HEK293 (cell line): ENCODE results near the gene ZNF222.

Experiments
- ELK4 ChIP-seq: IDR thresholded peaks from 2 replicates; pipeline ENCODE4 v1.6.1; 2011; ENCODE audit warnings: mild to moderate bottlenecking, low read depth, low read length, borderline replicate concordance
- KLF10 ChIP-seq: fragments of 450-650 bp; IDR thresholded peaks from 2 replicates; pipeline ENCODE4 v1.5.1; 2018; ENCODE audit warnings: missing biosample characterization, mild to moderate bottlenecking, missing genetic modification characterization
- PRDM4 ChIP-seq: fragments of 450-650 bp; formaldehyde crosslinking; IDR thresholded peaks from 2 replicates; pipeline ENCODE4 v1.5.1; 2017; ENCODE audit warnings: missing biosample characterization, missing genetic modification characterization
- PRDM6 ChIP-seq: fragments of 450-650 bp; formaldehyde crosslinking; IDR thresholded peaks from 2 replicates; pipeline ENCODE4 v1.5.1; 2017; ENCODE audit warnings: missing biosample characterization, missing genetic modification characterization
- SP2 ChIP-seq: fragments of 450-650 bp; formaldehyde crosslinking; IDR thresholded peaks from 2 replicates; pipeline ENCODE4 v1.5.1; 2016; ENCODE audit warnings: missing biosample characterization, missing genetic modification characterization
- TSHZ1 ChIP-seq: fragments of 450-650 bp; formaldehyde crosslinking; IDR thresholded peaks from 2 replicates; pipeline ENCODE4 v1.5.1; 2016; ENCODE audit warnings: missing biosample characterization, missing genetic modification characterization, borderline replicate concordance
- ZBTB48 ChIP-seq: fragments of 450-650 bp; formaldehyde crosslinking; IDR thresholded peaks from 2 replicates; pipeline ENCODE4 v1.5.1; 2016; ENCODE audit warnings: missing biosample characterization, missing genetic modification characterization
- ZNF133 ChIP-seq: fragments of 450-650 bp; formaldehyde crosslinking; IDR thresholded peaks from 2 replicates; pipeline ENCODE4 v1.5.1; 2016; ENCODE audit warnings: missing biosample characterization, missing genetic modification characterization
- ZNF19 ChIP-seq: fragments of 450-650 bp; formaldehyde crosslinking; IDR thresholded peaks from 2 replicates; pipeline ENCODE4; 2016; ENCODE audit warnings: missing biosample characterization, missing genetic modification characterization, low read depth
- ZNF223 ChIP-seq: fragments of 450-650 bp; formaldehyde crosslinking; IDR thresholded peaks from 2 replicates; pipeline ENCODE4 v1.5.1; 2016; ENCODE audit warnings: missing biosample characterization, missing genetic modification characterization
- ZNF37A ChIP-seq: fragments of 450-650 bp; IDR thresholded peaks from 2 replicates; pipeline ENCODE4 v1.5.1; 2018; ENCODE audit warnings: missing biosample characterization, missing genetic modification characterization
- ZNF398 ChIP-seq: fragments of 450-650 bp; formaldehyde crosslinking; IDR thresholded peaks from 2 replicates; pipeline ENCODE4 v1.5.1; 2017; ENCODE audit warnings: missing biosample characterization, missing genetic modification characterization
- ZNF423 ChIP-seq: fragments of 450-650 bp; formaldehyde crosslinking; IDR thresholded peaks from 2 replicates; pipeline ENCODE4 v1.5.1; 2016; ENCODE audit warnings: missing biosample characterization, missing genetic modification characterization
- ZNF473 ChIP-seq: fragments of 450-650 bp; formaldehyde crosslinking; IDR thresholded peaks from 2 replicates; pipeline ENCODE4 v1.5.1; 2017; ENCODE audit warnings: missing biosample characterization, missing genetic modification characterization
- ZNF48 ChIP-seq: fragments of 450-650 bp; formaldehyde crosslinking; IDR thresholded peaks from 2 replicates; pipeline ENCODE4 v1.5.1; 2016; ENCODE audit warnings: missing biosample characterization, missing genetic modification characterization
- ZNF501 ChIP-seq: fragments of 450-650 bp; formaldehyde crosslinking; IDR thresholded peaks from 2 replicates; pipeline ENCODE4 v1.5.1; 2016; ENCODE audit warnings: missing biosample characterization, missing genetic modification characterization
- ZNF521 ChIP-seq: fragments of 450-650 bp; formaldehyde crosslinking; IDR thresholded peaks from 2 replicates; pipeline ENCODE4 v1.5.1; 2017; ENCODE audit warnings: missing biosample characterization, mild to moderate bottlenecking, missing genetic modification characterization
- ZNF621 ChIP-seq: fragments of 450-650 bp; formaldehyde crosslinking; IDR thresholded peaks from 2 replicates; pipeline ENCODE4 v1.5.1; 2017; ENCODE audit warnings: missing biosample characterization, missing genetic modification characterization
- ZNF626 ChIP-seq: fragments of 450-650 bp; sonication (Bioruptor Pico); formaldehyde crosslinking; IDR thresholded peaks from 2 replicates; pipeline ENCODE4 v1.5.1; 2018; ENCODE audit warnings: missing biosample characterization, missing genetic modification characterization, inconsistent platforms
- ZNF629 ChIP-seq: fragments of 450-650 bp; formaldehyde crosslinking; IDR thresholded peaks from 2 replicates; pipeline ENCODE4 v1.5.1; 2017; ENCODE audit warnings: missing biosample characterization, missing genetic modification characterization
- ZNF645 ChIP-seq: fragments of 450-650 bp; formaldehyde crosslinking; IDR thresholded peaks from 2 replicates; pipeline ENCODE4; 2016; ENCODE audit warnings: missing biosample characterization, missing genetic modification characterization
- ZNF658 ChIP-seq: fragments of 450-650 bp; formaldehyde crosslinking; IDR thresholded peaks from 2 replicates; pipeline ENCODE4; 2016; ENCODE audit warnings: missing biosample characterization, missing genetic modification characterization
- ZNF776 ChIP-seq: fragments of 450-650 bp; formaldehyde crosslinking; IDR thresholded peaks from 2 replicates; pipeline ENCODE4 v1.5.0; 2017; ENCODE audit warnings: missing biosample characterization, missing genetic modification characterization, borderline replicate concordance
- ZNF792 ChIP-seq: fragments of 450-650 bp; formaldehyde crosslinking; IDR thresholded peaks from 2 replicates; pipeline ENCODE4 v1.5.1; 2016; ENCODE audit warnings: missing biosample characterization, missing genetic modification characterization
- ZNF837 ChIP-seq: fragments of 450-650 bp; formaldehyde crosslinking; IDR thresholded peaks from 2 replicates; pipeline ENCODE4 v1.5.1; 2016; ENCODE audit warnings: missing biosample characterization, missing genetic modification characterization
- ZSCAN5A ChIP-seq: fragments of 450-650 bp; formaldehyde crosslinking; IDR thresholded peaks from 2 replicates; pipeline ENCODE4 v1.5.1; 2016; ENCODE audit warnings: missing biosample characterization, missing genetic modification characterization

The ZNF222 gene

GRCh38 chr19:43983912-43984686, 41.1 kb upstream of the ZNF222 start, which contains the start of gene ZNF155 (continued):
- TF ChIP-seq ZNF776 (tag by site-specific recombination) (no peak), ZSCAN5A (tag by site-specific recombination) (no peak), ZNF626 (tag by site-specific recombination) (no peak), ZBTB48 (tag by site-specific recombination) (0 out of 2 replicates have a peak, but pooled peaks have one; percentile 17), ZNF423 (tag by site-specific recombination) (no peak), ZNF223 (peak; percentile 98), ZNF792 (tag by site-specific recombination) (no peak; the same call in 1 of the 2 replicates), TSHZ1 (tag by site-specific recombination) (no peak), ZNF629 (tag by site-specific recombination) (peak; percentile 82), ZNF48 (tag by site-specific recombination) (no peak), ZNF645 (tag by site-specific recombination) (no peak), ZNF501 (tag by site-specific recombination) (peak; percentile 46; the same call in 1 of the 2 replicates), ZNF133 (no peak), ZNF37A (tag by site-specific recombination) (0 out of 2 replicates have a peak, but pooled peaks have one; percentile 48), ZNF837 (no peak), SP2 (tag by site-specific recombination) (peak; percentile 61), PRDM4 (tag by site-specific recombination) (no peak), ZNF19 (no peak), ZNF521 (tag by site-specific recombination) (no peak), ZNF398 (tag by site-specific recombination) (peak; percentile 82), ZNF473 (no peak), KLF10 (0 out of 2 replicates have a peak, but pooled peaks have one; percentile 56), ELK4 (0 out of 2 replicates have a peak, but pooled peaks have one; percentile 44), ZNF621 (tag by site-specific recombination) (no peak), ZNF658 (tag by site-specific recombination) (no peak), PRDM6 (no peak)
